Urinary bladder (tissue), 4 donors: ENCODE measurements around the gene IGF2R. TPM values are rescaled to one million over a fixed set of nuclear protein-coding genes. Genes with fewer than 3 reads are reported as not detected.
A peak's percentile ranks its signal among the peaks of the same experiment; 100 is the strongest.
"Not testable (repeated sequence)": the region's sequence is repeated elsewhere in the genome, so short reads cannot be mapped to it uniquely, and the experiment has no call there.

Experiments
- DNase-seq: peaks from one replicate; pipeline ENCODE4 v3.0.0-alpha.2; 2015; ENCODE audit errors: extremely low spot score
- H3K27ac ChIP-seq: one replicate; pipeline ENCODE4 v1.5.1; 2013; ENCODE audit warnings: low read depth, mild to moderate bottlenecking, moderate library complexity
- H3K36me3 ChIP-seq: one replicate; pipeline ENCODE4 v1.6.1; 2013; ENCODE audit warnings: mild to moderate bottlenecking, moderate library complexity; ENCODE audit not compliant: insufficient read depth
- H3K4me1 ChIP-seq: one replicate; pipeline ENCODE4 v1.6.1; 2013; ENCODE audit warnings: mild to moderate bottlenecking, moderate library complexity; ENCODE audit not compliant: insufficient read depth
- H3K4me3 ChIP-seq: one replicate; pipeline ENCODE4 v1.5.1; 2013; ENCODE audit warnings: low read depth, low read length
- WGBS: extraction: QIAGEN DNeasy Blood & Tissue Kit; methylation state at CpG from one replicate; pipeline ENCODE4 v1.1.7; 2013; 5-methylcytosine and 5-hydroxymethylcytosine counted together
- polyA plus RNA-seq: library from polyadenylated mRNA; stranded (reverse); fragments of 200-250 nt; gene quantifications from one replicate; pipeline ENCODE4 v1.2.3, GENCODE V29; 2013
- total RNA-seq: library from RNA; depleted of rRNA; stranded (reverse); fragments of >200 nt; gene quantifications from one replicate; pipeline ENCODE4 v1.2.3, GENCODE V29; 2014
- donor health status: healthy with polysubstance abuse.
- donor health status: healthy.

Gene IGF2R
- total and polyA plus RNA-seq, 2 donors, result 32.1 to 46.6 TPM

DNA sequence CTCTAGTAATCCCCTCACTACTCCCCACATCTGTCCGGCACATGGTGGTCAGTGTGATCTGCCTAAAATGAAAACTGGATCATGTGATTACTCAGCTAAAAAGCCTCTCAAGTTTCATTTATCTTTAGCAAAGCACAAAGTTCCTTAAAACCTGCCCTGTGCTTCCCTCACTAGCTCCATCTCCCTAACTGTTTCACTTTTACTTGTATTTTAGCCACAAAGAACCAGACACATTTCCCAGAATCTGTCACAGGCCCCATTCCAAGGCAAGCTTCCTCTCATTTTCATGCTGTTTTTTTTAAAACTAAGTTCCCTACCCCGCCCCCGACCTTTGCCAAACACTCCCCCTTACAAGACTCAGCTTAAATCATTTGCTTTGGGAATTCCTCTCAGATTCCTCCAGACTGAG is 8.9 kb upstream of the IGF2R start:
- Histone ChIP-seq H3K36me3 (no peaks in the 10 kb centered on the region), H3K4me1 (no peaks in the 10 kb centered on the region), H3K4me3 (no peak overlapping the region), H3K27ac (no peak overlapping the region)
- DNase-seq, result no peak
- 49% methylated on average over 3 of the region's 3 CpGs for WGBS

DNA sequence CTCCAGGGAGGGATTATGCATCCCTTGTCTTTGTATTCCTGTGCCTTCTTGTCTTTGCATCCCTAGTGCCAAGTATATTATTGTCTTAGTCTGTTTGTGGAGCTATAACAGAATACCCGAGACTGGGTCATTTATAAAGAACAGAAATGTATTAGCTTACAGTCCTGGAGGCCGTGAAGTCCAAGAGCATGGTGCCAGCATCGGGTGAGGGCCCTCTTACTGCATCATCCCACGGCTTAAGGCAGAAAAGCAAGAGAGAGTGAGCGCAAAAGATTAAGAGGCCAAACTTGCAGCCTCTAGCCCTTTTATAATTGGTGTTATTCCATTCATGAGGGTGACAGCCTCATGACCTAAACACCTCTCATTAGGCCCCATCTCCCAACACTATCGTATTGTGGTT is 8.4 kb upstream of the IGF2R start:
- 87% methylated on average over 6 of the region's 6 CpGs for WGBS
- H3K27ac ChIP-seq, result no peak overlapping the region
- H3K4me3 ChIP-seq, result no peak overlapping the region
- H3K36me3 ChIP-seq, result no peaks in the 10 kb centered on the region
- no peaks in the 10 kb centered on the region for H3K4me1 ChIP-seq
- DNase-seq, result no peak

DNA sequence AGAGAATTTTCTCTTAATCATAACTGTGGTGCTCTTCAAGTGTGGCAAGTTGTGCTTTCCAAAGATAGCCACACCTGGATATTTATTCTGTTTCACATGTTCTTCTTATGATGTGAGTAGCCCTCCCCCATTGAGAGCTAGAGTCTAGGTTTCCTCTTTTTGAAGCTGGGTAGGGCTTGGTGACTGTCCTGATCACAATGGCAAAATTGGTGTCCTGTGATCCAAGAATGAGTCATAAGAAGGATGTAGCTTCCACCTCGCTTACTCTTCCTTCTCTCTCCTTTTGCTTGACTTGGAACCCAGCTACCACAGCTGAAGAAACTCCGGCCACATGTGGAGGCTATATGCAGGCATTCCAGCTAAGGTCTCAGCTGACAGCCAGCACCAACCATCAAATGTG is 7.4 kb upstream of the IGF2R start:
- H3K4me1 ChIP-seq, result no peaks in the 10 kb centered on the region
- DNase-seq, result no peak
- no peaks in the 10 kb centered on the region for H3K36me3 ChIP-seq
- WGBS, result 79% methylated on average over 2 of the region's 2 CpGs
- no peak overlapping the region for H3K27ac ChIP-seq
- no peak overlapping the region for H3K4me3 ChIP-seq

DNA sequence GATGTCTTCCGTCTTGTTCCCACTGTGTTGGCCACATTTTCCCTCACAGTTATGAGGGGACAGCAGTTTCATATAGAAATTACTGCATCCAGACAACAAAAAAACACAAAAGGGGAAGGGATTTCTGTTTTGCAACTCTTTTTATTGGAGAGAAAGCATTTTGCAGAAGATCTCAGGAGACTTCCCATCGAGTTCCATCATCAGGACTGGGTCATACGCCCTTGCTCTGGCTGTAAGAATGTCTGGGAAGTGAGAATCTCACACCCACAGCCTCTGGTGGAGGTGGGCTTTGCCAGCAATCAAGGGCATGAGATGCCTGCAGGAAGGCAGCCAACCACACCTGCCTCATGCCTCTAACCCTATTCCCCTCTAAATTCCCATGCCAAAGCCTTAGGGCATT is 5.8 kb upstream of the IGF2R start:
- no peaks in the 10 kb centered on the region for H3K4me1 ChIP-seq
- no peak for DNase-seq
- WGBS, result 60% methylated on average over 3 of the region's 3 CpGs
- H3K4me3 ChIP-seq, result no peak overlapping the region
- no peak overlapping the region for H3K27ac ChIP-seq
- H3K36me3 ChIP-seq, result no peaks in the 10 kb centered on the region

DNA sequence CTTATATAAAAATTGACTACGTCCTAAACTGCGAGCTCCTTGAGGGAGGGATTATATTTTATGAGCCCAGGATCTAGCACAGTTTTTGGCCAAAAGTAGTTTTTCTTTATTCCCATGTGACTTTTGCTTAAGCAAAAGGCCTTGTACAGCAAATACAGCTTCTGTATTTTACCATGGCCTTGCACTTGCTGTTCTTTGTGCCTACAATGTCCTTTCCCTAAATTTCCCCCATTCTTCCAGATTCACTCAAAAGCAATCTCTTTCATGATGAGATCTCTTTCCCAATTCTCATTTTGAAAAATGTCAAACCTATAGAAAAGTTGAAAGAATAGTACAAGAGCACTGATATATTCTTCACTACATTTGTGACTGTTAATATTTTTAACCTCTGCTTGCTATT is 4.8 kb upstream of the IGF2R start:
- H3K4me3 ChIP-seq, result no peak overlapping the region
- DNase-seq, result no peak
- H3K27ac ChIP-seq, result no peak overlapping the region
- WGBS, result 57% methylated on average over 2 of the region's 2 CpGs
- H3K4me1 ChIP-seq, result no peaks in the 10 kb centered on the region
- H3K36me3 ChIP-seq, result no peaks in the 10 kb centered on the region

DNA sequence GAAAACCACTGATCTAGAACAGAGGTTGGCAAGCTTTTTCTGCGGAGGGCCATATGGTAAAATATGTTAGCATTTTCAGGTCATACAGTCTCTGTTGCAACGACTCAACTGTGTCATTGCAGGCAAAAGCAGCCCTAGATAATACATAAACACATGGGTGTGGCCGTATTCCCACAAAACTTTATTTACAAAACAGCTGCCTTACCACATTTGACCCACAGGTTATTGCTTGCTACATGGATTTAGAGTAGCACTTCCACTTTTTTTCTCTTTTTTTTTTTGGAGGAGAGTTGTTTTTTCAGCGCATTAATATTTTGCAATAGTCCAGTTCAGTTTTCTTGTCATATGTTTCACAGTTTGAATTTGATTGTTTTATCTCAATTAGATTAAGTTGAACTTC is 2.5 kb upstream of the IGF2R start:
- no peaks in the 10 kb centered on the region for H3K36me3 ChIP-seq
- H3K27ac ChIP-seq, result no peak overlapping the region
- no peak overlapping the region for H3K4me3 ChIP-seq
- DNase-seq, result no peak
- peaks cover 3% of the 10 kb centered on the region for H3K4me1 ChIP-seq
- 63% methylated on average over 4 of the region's 4 CpGs for whole genome bisulfite sequencing

DNA sequence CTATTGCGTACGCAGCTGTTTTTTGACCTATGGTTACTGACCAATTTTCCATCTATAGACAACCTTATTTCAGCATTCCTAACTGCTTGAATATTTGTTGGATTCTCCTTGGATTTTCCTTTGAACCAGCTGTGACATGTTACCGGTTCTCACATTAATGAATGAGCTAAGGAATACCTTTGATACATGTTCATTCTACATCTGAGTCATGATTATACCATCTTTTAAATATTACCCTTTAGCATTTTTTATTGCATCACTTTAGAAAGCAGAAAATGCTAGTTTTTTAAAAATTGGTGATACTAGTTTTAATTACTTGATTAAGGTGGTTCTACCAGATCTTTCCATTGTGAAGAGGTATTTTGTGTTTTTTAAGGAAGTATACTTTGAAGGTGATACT is 1.9 kb upstream of the IGF2R start:
- whole genome bisulfite sequencing, result 71% methylated on average over 3 of the region's 3 CpGs
- H3K27ac ChIP-seq, result no peak overlapping the region
- H3K4me3 ChIP-seq, result no peak overlapping the region
- DNase-seq, result no peak
- H3K36me3 ChIP-seq, result no peaks in the 10 kb centered on the region
- peaks cover 3% of the 10 kb centered on the region for H3K4me1 ChIP-seq

DNA sequence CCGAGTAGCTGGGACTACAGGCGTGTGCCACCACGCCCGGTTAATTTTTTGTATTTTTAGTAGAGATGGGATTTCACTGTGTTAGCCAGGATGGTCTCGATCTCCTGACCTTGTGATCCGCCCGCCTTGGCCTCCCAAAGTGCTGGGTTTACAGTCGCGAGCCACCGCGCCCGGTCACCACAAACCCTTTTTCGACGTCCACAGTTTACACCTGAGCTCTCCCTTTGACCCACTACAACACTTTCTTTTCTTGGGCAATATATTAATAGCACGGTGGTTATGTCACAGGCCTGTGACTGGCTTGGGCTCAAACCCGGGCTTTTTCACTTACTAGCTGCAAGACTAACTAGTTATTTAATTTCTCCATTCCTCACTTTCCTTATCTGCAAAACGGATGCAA is 1.3 kb upstream of the IGF2R start:
- WGBS, result 88% methylated on average over 17 of the region's 17 CpGs

DNA sequence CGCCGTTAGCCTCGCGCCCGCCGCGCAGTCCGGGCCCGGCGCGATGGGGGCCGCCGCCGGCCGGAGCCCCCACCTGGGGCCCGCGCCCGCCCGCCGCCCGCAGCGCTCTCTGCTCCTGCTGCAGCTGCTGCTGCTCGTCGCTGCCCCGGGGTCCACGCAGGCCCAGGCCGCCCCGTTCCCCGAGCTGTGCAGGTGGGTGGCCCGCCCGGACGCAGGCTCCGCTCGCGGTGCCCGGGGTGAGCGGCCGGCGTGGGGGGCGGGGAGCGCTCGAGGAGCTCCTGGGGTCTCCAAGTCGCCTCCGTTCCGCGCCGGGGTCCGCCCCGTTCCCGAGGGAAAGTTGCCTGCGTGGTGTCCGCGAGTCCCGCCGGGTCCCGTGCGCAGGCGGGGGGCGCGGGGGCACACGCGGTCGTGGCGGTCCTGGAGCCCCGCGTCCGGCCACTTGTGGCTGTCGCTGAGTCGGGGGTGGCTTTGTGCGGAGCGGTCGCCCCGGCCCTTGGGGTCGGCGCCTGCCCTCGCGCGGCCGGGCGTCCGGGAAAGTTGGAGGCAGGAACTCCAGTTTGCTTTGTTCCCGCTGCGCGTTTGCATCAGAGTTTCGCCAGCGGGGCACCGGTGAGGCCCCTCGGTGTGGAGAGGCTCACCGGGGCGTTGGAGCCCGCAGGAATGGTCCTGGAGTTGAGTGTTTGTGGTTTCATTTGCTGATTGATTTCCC is 476 bp downstream of the IGF2R start:
- Histone ChIP-seq H3K4me1 (peaks cover 3% of the 10 kb centered on the region), H3K27ac (peak overlapping the region; percentile 87), H3K4me3 (peak overlapping the region; percentile 100), H3K36me3 (no peaks in the 10 kb centered on the region)
- under 1% methylated on average over 91 of the region's 91 CpGs for WGBS
- DNase-seq, result no peak

More for the DNA sequence above, 1.3 kb upstream of the IGF2R start:
- H3K4me1 ChIP-seq, H3K27ac ChIP-seq, DNase-seq, H3K36me3 ChIP-seq, H3K4me3 ChIP-seq: not testable (repeated sequence)

DNA sequence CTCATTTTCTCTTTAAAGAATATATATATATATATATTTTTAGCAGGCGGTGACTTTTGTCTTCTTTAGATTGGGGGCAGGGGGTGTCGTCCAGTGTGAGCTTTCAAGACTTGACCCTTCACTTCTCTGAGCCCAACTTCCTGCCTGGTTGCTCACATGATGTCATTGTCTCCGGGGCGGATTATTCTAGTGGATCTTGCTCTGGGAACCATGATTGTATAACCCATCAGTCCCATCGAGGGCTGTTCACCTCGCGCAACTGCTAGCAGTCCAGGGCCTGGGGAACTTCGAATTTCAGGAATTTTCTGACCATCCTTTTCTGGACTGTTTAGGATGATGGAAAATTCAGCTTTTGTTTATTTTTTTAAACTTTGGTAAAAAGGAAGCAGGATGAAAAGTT is 1.0 kb downstream of the IGF2R start:
- Histone ChIP-seq H3K4me3 (peak overlapping the region; percentile 100), H3K27ac (no peak overlapping the region), H3K36me3 (no peaks in the 10 kb centered on the region), H3K4me1 (peaks cover 3% of the 10 kb centered on the region)
- WGBS, result 14% methylated on average over 8 of the region's 8 CpGs
- DNase-seq, result peak; percentile 46

DNA sequence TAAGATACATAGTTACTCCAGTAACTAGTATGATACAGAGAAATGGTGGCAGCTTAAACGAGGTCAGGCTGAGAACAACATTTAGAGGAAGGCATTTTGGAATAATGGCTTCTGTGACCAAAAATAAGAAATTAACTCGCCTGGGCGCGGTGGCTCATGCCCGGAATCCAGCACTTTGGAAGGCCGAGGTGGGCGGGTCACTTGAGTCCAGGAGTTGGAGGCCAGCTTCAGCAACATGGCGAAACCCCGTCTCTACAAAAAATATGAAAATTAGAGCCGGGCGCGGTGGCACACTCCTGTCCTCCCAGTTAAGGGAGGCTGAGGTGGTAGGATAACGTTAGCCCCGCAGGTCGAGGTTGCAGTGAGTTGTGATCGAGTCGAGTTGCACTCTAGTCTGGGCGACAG is 1.8 kb downstream of the IGF2R start:
- no peak for DNase-seq
- peaks cover 3% of the 10 kb centered on the region for H3K4me1 ChIP-seq
- H3K4me3 ChIP-seq, result peak overlapping the region; percentile 100
- no peaks in the 10 kb centered on the region for H3K36me3 ChIP-seq
- WGBS, result 93% methylated on average over 18 of the region's 18 CpGs
- H3K27ac ChIP-seq, result no peak overlapping the region

DNA sequence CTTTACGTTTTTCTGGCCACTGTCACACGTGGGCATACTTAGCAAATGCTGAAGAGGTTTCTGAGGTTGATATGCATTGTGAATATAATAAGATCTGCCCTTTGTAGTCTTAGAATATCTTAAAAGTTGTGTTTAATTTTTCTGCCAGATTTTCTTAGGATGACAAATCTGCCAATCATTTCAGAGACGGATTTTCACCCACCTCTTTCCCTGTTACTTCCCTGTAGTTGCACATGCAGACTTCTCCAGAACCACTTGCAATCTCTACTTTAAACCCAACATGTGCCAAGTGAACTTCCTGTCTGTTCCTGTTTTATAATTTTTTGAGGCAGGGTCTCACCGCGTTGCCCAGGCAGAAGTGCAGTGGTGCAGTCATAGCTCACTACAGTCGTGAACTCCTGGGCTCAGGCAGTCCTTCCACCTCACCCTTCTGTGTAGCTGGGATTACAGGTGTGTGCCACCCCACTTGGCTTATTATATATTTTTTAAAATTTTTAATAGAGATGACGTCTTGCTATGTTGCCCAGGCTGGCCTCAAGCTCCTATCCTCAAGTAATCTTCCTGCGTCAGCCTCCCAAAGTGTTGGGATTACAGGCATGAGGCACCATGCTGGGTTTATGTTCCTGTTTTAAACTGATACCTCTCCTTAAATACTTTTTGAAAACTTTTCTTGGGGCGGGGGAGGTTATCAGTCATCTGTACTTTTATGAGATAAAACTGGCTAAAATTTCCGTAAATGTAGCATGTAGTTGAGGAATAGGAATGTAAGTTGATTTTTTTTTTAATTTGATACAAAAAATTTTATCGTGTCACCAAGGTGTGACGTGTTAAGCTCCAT is 2.7 kb downstream of the IGF2R start:
- H3K27ac ChIP-seq, result no peak overlapping the region
- WGBS, result 91% methylated on average over 12 of the region's 12 CpGs
- H3K4me1 ChIP-seq, result peaks cover 3% of the 10 kb centered on the region
- no peak overlapping the region for H3K4me3 ChIP-seq
- no peaks in the 10 kb centered on the region for H3K36me3 ChIP-seq
- no peak for DNase-seq

DNA sequence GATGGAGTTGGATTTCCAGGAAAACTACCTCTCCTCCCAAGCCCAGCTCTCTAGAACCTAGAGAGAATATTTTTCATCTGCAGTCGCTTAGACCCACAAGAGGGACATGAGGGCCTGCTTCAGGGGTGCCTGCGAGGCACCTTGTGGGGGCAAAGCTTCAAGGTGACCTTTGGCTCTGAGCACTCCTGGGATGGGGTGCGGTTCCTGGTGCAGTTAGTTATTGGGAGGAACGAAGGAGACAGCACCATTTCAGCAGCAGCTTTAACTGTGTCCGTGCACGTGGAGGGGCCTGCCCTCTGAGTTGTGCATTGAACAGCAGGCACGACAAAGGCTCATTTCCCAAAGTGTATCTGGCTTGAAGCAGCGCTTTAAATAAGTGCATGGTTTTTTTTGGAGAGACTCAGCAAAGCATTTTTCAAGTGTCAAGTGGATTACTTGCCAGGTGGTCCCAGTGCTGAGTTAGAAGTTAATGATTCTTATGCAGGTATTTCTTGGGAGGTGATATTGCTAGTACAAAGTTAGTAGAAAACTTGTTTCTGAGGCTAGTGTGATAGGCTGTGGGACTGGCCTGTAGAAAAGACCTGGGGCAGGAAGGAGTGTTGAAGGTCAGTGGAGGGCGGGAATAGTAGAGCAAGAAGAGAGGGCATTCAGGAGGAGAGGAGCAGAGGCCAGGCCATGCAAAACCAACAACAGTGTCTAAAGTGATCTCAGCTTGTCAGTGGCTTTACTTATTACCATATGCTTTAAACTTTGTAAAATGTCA is 3.8 kb downstream of the IGF2R start:
- no peak for DNase-seq
- no peaks in the 10 kb centered on the region for H3K36me3 ChIP-seq
- WGBS, result 83% methylated on average over 9 of the region's 9 CpGs
- H3K4me1 ChIP-seq, result peaks cover 5% of the 10 kb centered on the region
- H3K4me3 ChIP-seq, result no peak overlapping the region
- no peak overlapping the region for H3K27ac ChIP-seq

DNA sequence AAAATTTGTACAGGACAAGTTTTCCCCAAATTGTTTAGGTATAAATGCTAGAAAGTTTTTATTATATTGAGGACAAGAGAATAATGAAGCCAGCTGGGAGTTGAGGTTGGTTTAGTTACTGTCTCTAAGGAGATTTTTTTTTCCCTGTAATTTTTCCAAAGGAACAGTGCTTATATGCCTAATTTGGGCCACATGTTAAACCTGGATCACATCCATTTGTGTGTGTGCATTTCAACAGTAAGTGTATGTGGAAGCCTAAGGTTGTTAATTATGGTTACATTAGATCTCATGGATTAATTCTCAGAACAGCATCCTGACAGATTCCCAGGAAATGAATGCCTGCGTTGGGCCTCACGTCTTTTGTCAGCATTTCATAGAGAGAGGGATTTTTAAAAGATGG is 4.5 kb downstream of the IGF2R start:
- no peak for DNase-seq
- Histone ChIP-seq H3K4me3 (no peak overlapping the region), H3K36me3 (no peaks in the 10 kb centered on the region), H3K27ac (no peak overlapping the region), H3K4me1 (peaks cover 5% of the 10 kb centered on the region)
- WGBS, result 40% methylated on average over 2 of the region's 2 CpGs
